Right ventricle myocardium inferior (tissue), 1 donor: ENCODE data around the gene NTSR1. TPM values are rescaled to one million over a fixed set of nuclear protein-coding genes. Genes with fewer than 3 reads are reported as not detected.

Experiments
- ATAC-seq: fragments of 200-7000 bp; cut with Tn5 transposase; one replicate; pipeline ENCODE4 v1.9.1; 2020; ENCODE audit warnings: mild to moderate bottlenecking, moderate library complexity
- DNase-seq: peaks from one replicate; pipeline ENCODE4 v3.0.0; 2021; ENCODE audit errors: missing footprints
- intact Hi-C: fragments of 100-400 bp; cut with DNase I; formaldehyde crosslinking; loops from one replicate; pipeline ENCODE4 v1.11.0; 2022
- total RNA-seq: library from RNA; stranded (reverse); fragmentation: NEBNext Ultra II Directional; extraction: Animal tissue kit (Norgen Biotek cat#: 25700); gene quantifications from one replicate; pipeline ENCODE4 v1.2.1, GENCODE V29; 2021
- donor health status: DM: no; HTN: yes; CAD: no; lungs with severe emphysema.

The NTSR1 gene
- total RNA-seq, 1 donor from 2014 or later, result not detected

- intact Hi-C loops, result no loop called here
- DNase-seq, result no peak
- no peak for ATAC-seq
Measured at GRCh38 chr20:62732031-62732760, 23.6 kb downstream of the NTSR1 start.

- DNase-seq (no peak), ATAC-seq (no peak)
- intact Hi-C loops, result no loop called here
Measured at GRCh38 chr20:62732842-62733525, 24.3 kb downstream of the NTSR1 start.

GRCh38 chr20:62733526-62733842, 24.8 kb downstream of the NTSR1 start:
- ATAC-seq (no peak), DNase-seq (no peak)

GRCh38 chr20:62733891-62734290, 25.3 kb downstream of the NTSR1 start:
- DNase-seq, result peak; percentile 14
- intact Hi-C loops, result no loop called here
- ATAC-seq, result no peak

More at GRCh38 chr20:62733526-62733842, 24.8 kb downstream of the NTSR1 start:
- intact Hi-C loops, result no loop called here

GRCh38 chr20:62734326-62734725, 25.7 kb downstream of the NTSR1 start:
- intact Hi-C loops, result no loop called here
- peak; percentile 7 for DNase-seq
- ATAC-seq, result no peak

- intact Hi-C loops, result no loop called here
- ATAC-seq (no peak), DNase-seq (peak; percentile 13)
Measured at GRCh38 chr20:62734881-62735280, 26.2 kb downstream of the NTSR1 start.

- intact Hi-C loops, result no loop called here
- ATAC-seq (no peak), DNase-seq (peak; percentile 41)
Measured at GRCh38 chr20:62735331-62735821, 26.7 kb downstream of the NTSR1 start.

- DNase-seq (no peak), ATAC-seq (no peak)
- intact Hi-C loops, result no loop called here
Measured at GRCh38 chr20:62736026-62736406, 27.4 kb downstream of the NTSR1 start.

- ATAC-seq, result no peak
- DNase-seq, result peak; percentile 11
- intact Hi-C loops, result no loop called here
Measured at GRCh38 chr20:62736407-62737071, 27.9 kb downstream of the NTSR1 start.

- intact Hi-C loops, result no loop called here
- peak; percentile 31 for DNase-seq
- no peak for ATAC-seq
Measured at GRCh38 chr20:62737271-62737811, 28.7 kb downstream of the NTSR1 start.

GRCh38 chr20:62738025-62738881, 29.6 kb downstream of the NTSR1 start:
- ATAC-seq (no peak), DNase-seq (peak; percentile 52)
- intact Hi-C loops, result no loop called here

GRCh38 chr20:62739067-62739466, 30.4 kb downstream of the NTSR1 start:
- peak; percentile 37 for DNase-seq
- no peak for ATAC-seq
- intact Hi-C loops, result no loop called here

- ATAC-seq (no peak), DNase-seq (peak; percentile 73)
- intact Hi-C loops, result no loop called here
Measured at GRCh38 chr20:62739581-62740285, 31.1 kb downstream of the NTSR1 start.

GRCh38 chr20:62740286-62741141, 31.9 kb downstream of the NTSR1 start:
- intact Hi-C loops, result no loop called here
- DNase-seq, result peak; percentile 66
- ATAC-seq, result peak; percentile 20

- no peak for ATAC-seq
- peak; percentile 55 for DNase-seq
- intact Hi-C loops, result no loop called here
Measured at GRCh38 chr20:62741191-62741691, 32.6 kb downstream of the NTSR1 start.

GRCh38 chr20:62741701-62742491, 33.3 kb downstream of the NTSR1 start:
- intact Hi-C loops, result no loop called here
- ATAC-seq (no peak), DNase-seq (peak; percentile 68)
